B cell (primary cell): ENCODE data around the gene PRDM2. TPM values are rescaled to one million over a fixed set of nuclear protein-coding genes. Genes with fewer than 3 reads are reported as not detected.
A peak's percentile ranks its signal among the peaks of the same experiment; 100 is the strongest.

Experiments
- ATAC-seq: fragments of 200-7000 bp; cut with Tn5 transposase; one replicate; pipeline ENCODE4 v1.10.0; 2021; ENCODE audit warnings: low read depth, mild to moderate bottlenecking, moderate number of reproducible peaks, moderate library complexity
- CTCF ChIA-PET: fragments of 350-600 bp; sonication (Branson Sonifier 250); formaldehyde crosslinking; loops from one replicate; lab custom pipeline; 2021; ENCODE audit warnings: antibody characterized with exemption, inconsistent platforms; lab: Charles Lee
- POLR2A ChIA-PET: fragments of 350-600 bp; sonication (Branson Sonifier 250); formaldehyde crosslinking; loops from one replicate; lab custom pipeline; 2021; ENCODE audit warnings: antibody characterized with exemption; lab: Charles Lee
- DNase-seq: peaks from one replicate; pipeline ENCODE4 v3.0.0; 2013
- H2AFZ ChIP-seq: 2 replicates; pipeline ENCODE4 v1.6.1; 2012; ENCODE audit warnings: mild to moderate bottlenecking, low read depth, low read length; ENCODE audit not compliant: insufficient read depth, poor library complexity, severe bottlenecking
- H3K27ac ChIP-seq, 2 donors: 1 replicate in 1 of 2; 2 replicates in 1 of 2; pipeline ENCODE4 v1.5.1; 2012 to 2013; ENCODE audit warnings: low read length in 2 of 2, mild to moderate bottlenecking in 2 of 2, moderate library complexity in 1 of 2
- H3K27me3 ChIP-seq, 4 experiments: fragments of 200-600 bp in 1 of 4; sonication (generic) in 1 of 4; replicated peaks in 1 of 4; 1 replicate in 2 of 4; 2 replicates in 2 of 4; pipeline versions ENCODE4 v1.6.1 to v1.7.0; 2013 to 2016; ENCODE audit warnings: low read length in 3 of 4, mild to moderate bottlenecking in 2 of 4, mixed read lengths in 1 of 4, moderate library complexity in 1 of 4; ENCODE audit not compliant: insufficient read depth in 4 of 4, control insufficient read depth in 3 of 4; ENCODE audit errors: control extremely low read depth in 1 of 4
- H3K36me3 ChIP-seq, 2 experiments: replicated peaks in 1 of 2; 1 replicate in 1 of 2; 2 replicates in 1 of 2; pipeline versions ENCODE4 v1.6.1 to v1.7.1; 2013; ENCODE audit warnings: low read length in 1 of 2; ENCODE audit not compliant: insufficient read depth in 2 of 2, control insufficient read depth in 1 of 2; ENCODE audit errors: control extremely low read depth in 1 of 2, extremely low read depth in 1 of 2
- H3K4me1 ChIP-seq, 2 donors: fragments of 200-600 bp in 1 of 2; sonication (generic) in 1 of 2; 1 replicate in 1 of 2; 2 replicates in 1 of 2; pipeline versions ENCODE4 v1.5.1 to v1.6.1; 2013 to 2017; ENCODE audit warnings: low read length in 2 of 2; ENCODE audit not compliant: control insufficient read depth in 2 of 2, insufficient read depth in 2 of 2
- H3K4me2 ChIP-seq: replicated peaks from 2 replicates; pipeline ENCODE3; 2012; ENCODE audit warnings: mild to moderate bottlenecking, low read depth, low read length; ENCODE audit not compliant: poor library complexity, severe bottlenecking
- H3K4me3 ChIP-seq, 5 experiments: fragments of 200-600 bp in 1 of 5; sonication (generic) in 1 of 5; 1 replicate in 3 of 5; 2 replicates in 2 of 5; pipeline versions ENCODE4 v1.5.1 to v1.7.0; 2011 to 2016; ENCODE audit warnings: low read length in 4 of 5, mild to moderate bottlenecking in 4 of 5, low read depth in 2 of 5, control low read depth in 1 of 5, moderate library complexity in 1 of 5; ENCODE audit not compliant: insufficient read depth in 1 of 5; ENCODE audit errors: control extremely low read depth in 1 of 5, extremely low read depth in 1 of 5
- H3K79me2 ChIP-seq: fragments of 200-600 bp; sonication (generic); one replicate; pipeline ENCODE4 v1.6.0; 2016; ENCODE audit warnings: low read length; ENCODE audit not compliant: control insufficient read depth, insufficient read depth
- H3K9ac ChIP-seq: fragments of 200-600 bp; sonication (generic); 2 replicates; pipeline ENCODE4 v1.6.1; 2017; ENCODE audit warnings: mild to moderate bottlenecking, low read length, moderate library complexity
- H3K9me3 ChIP-seq, 3 donors: one replicate each; pipeline versions ENCODE4 v1.6.1 to v1.7.1; 2013; ENCODE audit warnings: low read length in 2 of 3; ENCODE audit not compliant: control insufficient read depth in 2 of 3, insufficient read depth in 1 of 3; ENCODE audit errors: control extremely low read depth in 1 of 3
- H4K20me1 ChIP-seq: 2 replicates; pipeline ENCODE4 v1.6.0; 2012; ENCODE audit warnings: mild to moderate bottlenecking, low read length; ENCODE audit not compliant: insufficient read depth, control insufficient read depth, poor library complexity, severe bottlenecking
- H3K27ac Mint-ChIP-seq: one replicate; pipeline ENCODE4 v1.8.0; 2021; ENCODE audit warnings: mixed read lengths
- H3K27me3 Mint-ChIP-seq: one replicate; pipeline ENCODE4 v1.8.0; 2021; ENCODE audit warnings: mixed read lengths
- H3K4me1 Mint-ChIP-seq: one replicate; pipeline ENCODE4 v1.8.0; 2021; ENCODE audit warnings: mixed read lengths
- H3K4me3 Mint-ChIP-seq: one replicate; pipeline ENCODE4 v1.8.0; 2021; ENCODE audit warnings: mixed read lengths
- H3K9me3 Mint-ChIP-seq: one replicate; pipeline ENCODE4 v1.8.0; 2022; ENCODE audit warnings: mixed read lengths; ENCODE audit not compliant: insufficient read depth
- CTCF ChIP-seq: fragments of 200-600 bp; IDR thresholded peaks from one replicate; pipeline ENCODE4 v1.8.0; 2022; ENCODE audit warnings: antibody characterized with exemption, mild to moderate bottlenecking
- EZH2 ChIP-seq: IDR thresholded peaks from 2 replicates; pipeline ENCODE4 v1.6.1; 2012; ENCODE audit warnings: borderline replicate concordance, low read depth, mild to moderate bottlenecking, moderate library complexity, low read length; ENCODE audit not compliant: insufficient read depth, poor library complexity, severe bottlenecking
- WGBS: methylation state at CpG from one replicate; pipeline ENCODE4 v1.1.5; 2013; ENCODE audit warnings: missing lambda C conversion rate; ENCODE audit not compliant: insufficient coverage; 5-methylcytosine and 5-hydroxymethylcytosine counted together
- intact Hi-C: fragments of 100-400 bp; cut with micrococcal nuclease; formaldehyde crosslinking; loops from one replicate; pipeline ENCODE4 v1.10.0; 2022
- polyA plus RNA-seq: library from polyadenylated mRNA; depleted of rRNA; stranded (reverse); fragments of >200 nt; gene quantifications from 2 replicates; pipeline ENCODE4 v1.2.3, GENCODE V29; 2012
- total RNA-seq, 2 donors: library from RNA; stranded (reverse); fragments of 120-200 nt in 1 of 2; gene quantifications; 1 replicate in 1 of 2; 2 replicates in 1 of 2; pipeline versions ENCODE4 v1.2.3 to v1.2.4, GENCODE V29; 2013 to 2022

PRDM2 gene
- total and polyA plus RNA-seq, 2 donors (not counting 1 experiment from before 2014, with no cell fraction given): 50.1 to 432 TPM

GRCh38 chr1:13730291-13730690 lies 30.3 kb downstream of the PRDM2 start:
- no peaks in the 10 kb centered on the region for H3K27me3 ChIP-seq
- H2AFZ ChIP-seq: no peak overlapping the region
- peaks cover 73% of the 10 kb centered on the region for H3K79me2 ChIP-seq
- peak overlapping the region; percentile 72 for H3K4me2 ChIP-seq
- Mint-ChIP-seq H3K27me3 (no peaks in the 10 kb centered on the region), H3K4me1 (peaks cover 97% of the 10 kb centered on the region), H3K27ac (peak overlapping the region; percentile 93), H3K4me3 (peak overlapping the region; percentile 81), H3K9me3 (no peaks in the 10 kb centered on the region)
- peaks cover 90 to 94% of the 10 kb centered on the region in 2 donors for H3K4me1 ChIP-seq
- H4K20me1 ChIP-seq: no peaks in the 10 kb centered on the region
- DNase-seq: no peak
- ATAC-seq: no peak
- POLR2A ChIA-PET: interaction anchor here (0.6 to 7.9 kb wide), 11 partner anchors 11 to 71 kb away, joined by 3 to 84 read pairs (median 7); no protein-coding TSS in a partner anchor
- intact Hi-C loops: loop anchor here (1.0 kb wide), 1 partner anchor 28 kb away; no protein-coding TSS in a partner anchor
- peak overlapping the region; percentile 98 to 99 for H3K27ac ChIP-seq
- peak overlapping the region; percentile 12 to 44 (median 24) for H3K4me3 ChIP-seq
- WGBS: 19% methylated on average over 1 of the region's 1 CpG
- peak overlapping the region; percentile 63 for H3K9ac ChIP-seq
- CTCF ChIA-PET: interaction anchor here (0.9 to 11.7 kb wide), 6 partner anchors 9 to 62 kb away, joined by 3 to 339 read pairs (median 26); no protein-coding TSS in a partner anchor
- H3K36me3 ChIP-seq: peaks cover 0 to 18% of the 10 kb centered on the region in 2 experiments
- TF ChIP-seq CTCF (no peak), EZH2 (no peak)
- H3K9me3 ChIP-seq: no peaks in the 10 kb centered on the region
